Kidney epithelial cell (primary cell): Measurements from ENCODE around the gene OPTC. TPM values are rescaled to one million over a fixed set of nuclear protein-coding genes. Genes with fewer than 3 reads are reported as not detected.

ENCODE experiments used
- DNase-seq: peaks from one replicate; pipeline ENCODE4 v3.0.0-alpha.2; 2010; ENCODE audit warnings: low read depth
- H3K27me3 ChIP-seq: 2 replicates; pipeline ENCODE4 v1.6.0; 2011; ENCODE audit warnings: low read length; ENCODE audit not compliant: control insufficient read depth, insufficient read depth
- H3K36me3 ChIP-seq: 2 replicates; pipeline ENCODE4 v1.5.1; 2011; ENCODE audit warnings: low read length; ENCODE audit not compliant: control insufficient read depth, insufficient read depth
- H3K4me3 ChIP-seq: 2 replicates; pipeline ENCODE4 v1.5.1; 2011; ENCODE audit warnings: low read depth, mild to moderate bottlenecking, control low read depth, low read length
- total RNA-seq: library from RNA; depleted of rRNA; stranded (reverse); fragments of >200 nt; gene quantifications from 2 replicates; pipeline ENCODE4 v1.2.3, GENCODE V29; 2015
- TF ChIP-seq, protein P1 (sequence below): IDR thresholded peaks from 2 replicates; pipeline ENCODE4 v1.5.1; 2011; ENCODE audit warnings: mild to moderate bottlenecking, moderate library complexity, low read length, control low read depth, inconsistent platforms; ENCODE audit not compliant: insufficient read depth, poor library complexity, severe bottlenecking

OPTC gene
- total RNA-seq, 1 donor from 2014 or later = not detected

- DNase-seq = no peak
- Histone ChIP-seq H3K36me3 (no peaks in the 10 kb centered on the region), H3K4me3 (no peak overlapping the region), H3K27me3 (peaks cover 8% of the 10 kb centered on the region)
- TF ChIP-seq, protein P1, sequence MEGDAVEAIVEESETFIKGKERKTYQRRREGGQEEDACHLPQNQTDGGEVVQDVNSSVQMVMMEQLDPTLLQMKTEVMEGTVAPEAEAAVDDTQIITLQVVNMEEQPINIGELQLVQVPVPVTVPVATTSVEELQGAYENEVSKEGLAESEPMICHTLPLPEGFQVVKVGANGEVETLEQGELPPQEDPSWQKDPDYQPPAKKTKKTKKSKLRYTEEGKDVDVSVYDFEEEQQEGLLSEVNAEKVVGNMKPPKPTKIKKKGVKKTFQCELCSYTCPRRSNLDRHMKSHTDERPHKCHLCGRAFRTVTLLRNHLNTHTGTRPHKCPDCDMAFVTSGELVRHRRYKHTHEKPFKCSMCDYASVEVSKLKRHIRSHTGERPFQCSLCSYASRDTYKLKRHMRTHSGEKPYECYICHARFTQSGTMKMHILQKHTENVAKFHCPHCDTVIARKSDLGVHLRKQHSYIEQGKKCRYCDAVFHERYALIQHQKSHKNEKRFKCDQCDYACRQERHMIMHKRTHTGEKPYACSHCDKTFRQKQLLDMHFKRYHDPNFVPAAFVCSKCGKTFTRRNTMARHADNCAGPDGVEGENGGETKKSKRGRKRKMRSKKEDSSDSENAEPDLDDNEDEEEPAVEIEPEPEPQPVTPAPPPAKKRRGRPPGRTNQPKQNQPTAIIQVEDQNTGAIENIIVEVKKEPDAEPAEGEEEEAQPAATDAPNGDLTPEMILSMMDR = no peak
Measured at GRCh38 chr1:203467550-203467921, 26.4 kb upstream of the OPTC start.

DNA sequence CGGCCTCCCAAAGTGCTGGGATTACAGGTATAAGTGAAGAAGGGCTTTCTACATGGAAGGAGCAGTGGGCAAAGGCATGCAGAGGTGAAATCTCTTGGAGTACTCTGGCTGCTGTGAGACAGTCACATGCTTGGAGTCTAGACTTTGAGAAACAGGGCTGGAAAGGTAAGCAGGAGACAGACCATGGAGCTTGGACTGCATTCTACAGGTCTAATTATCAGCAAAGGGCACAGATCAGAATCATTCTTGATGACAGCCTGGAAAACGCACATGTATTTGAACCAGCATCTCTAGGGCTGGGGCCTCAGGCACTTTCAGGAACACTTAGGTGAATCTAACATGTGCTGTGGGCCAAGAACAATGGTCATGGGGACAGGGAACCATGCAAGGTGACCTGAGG, 25.6 kb upstream of the OPTC start:
- DNase-seq = no peak
- Histone ChIP-seq H3K27me3 (peaks cover 9% of the 10 kb centered on the region), H3K36me3 (no peaks in the 10 kb centered on the region), H3K4me3 (no peak overlapping the region)
- TF ChIP-seq, protein P1 = no peak

DNA sequence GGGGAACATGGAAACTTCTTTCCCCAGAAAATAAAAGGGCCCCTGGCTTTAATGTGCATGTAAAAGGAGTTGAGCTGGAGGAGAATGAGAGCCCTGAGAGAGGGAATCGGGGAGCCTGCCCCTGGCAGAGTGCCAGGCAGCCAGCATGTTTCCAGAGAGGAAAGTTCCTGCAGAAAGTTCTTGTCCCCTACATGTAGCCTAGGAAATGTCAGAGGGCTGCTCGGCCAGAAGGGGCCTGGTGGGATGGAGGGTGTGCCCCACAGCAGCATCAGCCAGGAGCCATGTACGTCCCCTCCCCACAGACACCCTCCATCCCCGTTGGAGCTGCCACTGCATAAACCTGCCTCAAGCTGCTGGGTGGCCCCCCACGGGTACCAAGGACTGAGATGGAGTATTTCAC, 23.7 kb upstream of the OPTC start:
- TF ChIP-seq, protein P1 = no peak
- Histone ChIP-seq H3K36me3 (no peaks in the 10 kb centered on the region), H3K4me3 (no peak overlapping the region), H3K27me3 (peaks cover 15% of the 10 kb centered on the region)
- DNase-seq = no peak

DNA sequence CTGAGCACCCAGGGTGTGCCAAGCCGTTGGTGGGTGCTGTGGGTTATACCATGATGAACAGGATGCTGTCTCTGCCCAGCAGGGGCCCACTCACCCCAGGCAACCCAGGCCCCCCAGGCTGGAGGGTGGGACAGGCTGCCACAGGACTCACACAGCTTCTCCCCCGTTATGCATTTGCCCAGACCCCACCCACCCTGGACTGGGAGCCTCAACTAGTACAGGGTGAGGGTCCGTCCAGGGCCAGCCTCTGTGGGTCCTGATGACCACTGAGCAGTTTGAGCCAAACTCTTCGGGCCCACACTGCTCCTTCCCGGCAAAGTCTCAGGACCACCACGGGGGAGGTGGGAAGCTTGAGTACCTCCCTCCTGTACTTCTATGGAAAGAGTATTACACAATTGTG, 22.1 kb upstream of the OPTC start:
- no peaks in the 10 kb centered on the region for H3K36me3 ChIP-seq
- peaks cover 22% of the 10 kb centered on the region for H3K27me3 ChIP-seq
- no peak overlapping the region for H3K4me3 ChIP-seq
- DNase-seq = no peak
- TF ChIP-seq, protein P1 = no peak

GRCh38 chr1:203473281-203473680, 20.7 kb upstream of the OPTC start:
- Histone ChIP-seq H3K36me3 (no peaks in the 10 kb centered on the region), H3K4me3 (no peak overlapping the region), H3K27me3 (peaks cover 26% of the 10 kb centered on the region)
- TF ChIP-seq, protein P1 = no peak
- DNase-seq = no peak

DNA sequence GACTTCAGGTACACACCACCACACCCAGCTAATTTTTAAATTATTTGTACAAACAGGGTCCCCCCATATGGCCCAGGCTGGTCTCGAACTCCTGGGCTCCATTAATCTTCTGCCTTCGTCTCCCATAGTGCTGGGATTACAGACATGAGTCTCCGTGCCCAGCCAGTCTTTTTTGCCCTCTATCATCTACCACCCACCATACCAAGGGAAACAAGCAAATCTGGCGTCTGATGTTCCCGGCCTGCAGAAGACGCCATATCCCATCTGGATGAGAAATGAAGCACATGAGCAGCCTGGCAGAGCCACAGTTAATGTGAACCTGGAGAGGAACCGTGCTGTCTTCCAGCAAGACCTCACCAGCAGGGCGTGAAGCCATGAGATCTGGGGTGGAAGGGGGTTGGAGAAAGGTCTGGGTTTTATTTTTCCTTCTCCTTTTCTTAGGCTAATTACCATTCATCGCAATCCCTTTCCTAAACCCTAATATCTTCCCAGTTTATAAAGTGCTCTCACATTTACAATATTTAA, 20.1 kb upstream of the OPTC start:
- Histone ChIP-seq H3K4me3 (no peak overlapping the region), H3K27me3 (peaks cover 26% of the 10 kb centered on the region), H3K36me3 (no peaks in the 10 kb centered on the region)
- DNase-seq = no peak
- TF ChIP-seq, protein P1 = no peak
